HEK293T (cell line): Measurements from ENCODE around the gene PHAF1.

Experiments
- ARNT ChIP-seq: fragments of 450-650 bp; IDR thresholded peaks from 2 replicates; pipeline ENCODE4 v1.6.1; 2017; ENCODE audit warnings: mild to moderate bottlenecking
- BHLHE40 ChIP-seq: fragments of 450-650 bp; IDR thresholded peaks from 2 replicates; pipeline ENCODE4 v1.6.1; 2016; ENCODE audit warnings: mild to moderate bottlenecking, moderate library complexity, borderline replicate concordance
- ELF4 ChIP-seq: fragments of 450-650 bp; IDR thresholded peaks from 2 replicates; pipeline ENCODE4 v1.6.1; 2017; ENCODE audit warnings: antibody characterized with exemption
- FOXK2 ChIP-seq: fragments of 450-650 bp; IDR thresholded peaks from 2 replicates; pipeline ENCODE4 v1.6.1; 2016; ENCODE audit warnings: mild to moderate bottlenecking
- SP1 ChIP-seq: fragments of 450-650 bp; IDR thresholded peaks from 2 replicates; pipeline ENCODE4 v1.6.1; 2017

GRCh38 chr16:67196881-67197280 lies 87.1 kb downstream of the PHAF1 start:
- TF ChIP-seq FOXK2 (no peak), SP1 (no peak), ARNT (no peak), BHLHE40 (no peak), ELF4 (no peak)
